A549 (cell line): Measurements from ENCODE around the gene CD68. TPM values are rescaled to one million over a fixed set of nuclear protein-coding genes. Genes with fewer than 3 reads are reported as not detected.

Experiments used
- ATAC-seq, 2 experiments: fragments of 200-7000 bp in 1 of 2; fragments of >200 bp in 1 of 2; cut with Nextera tagmentation in 1 of 2; cut with Tn5 transposase in 1 of 2; 3 replicates each; pipeline versions ENCODE4 v1.8.0 to v1.9.1; 2018 to 2020; ENCODE audit warnings: mild to moderate bottlenecking in 1 of 2, moderate library complexity in 1 of 2
- CTCF ChIA-PET: fragments of 300-600 bp; sonication (Branson Sonifier 250); formaldehyde crosslinking; extraction: SDS; loops from one replicate; lab custom pipeline; 2021; ENCODE audit warnings: antibody characterized with exemption, inconsistent platforms; lab: Yijun Ruan, JAX
- POLR2A ChIA-PET: fragments of 350-600 bp; formaldehyde crosslinking; extraction: SDS; loops from one replicate; lab custom pipeline; 2021; ENCODE audit warnings: antibody characterized with exemption, inconsistent platforms; lab: Yijun Ruan, JAX
- DNase-seq, 2 experiments: peaks; one replicate each; pipeline versions ENCODE4 v3.0.0 to v3.0.0-alpha.2; 2011 to 2016; ENCODE audit warnings: low read depth in 1 of 2, low spot score in 1 of 2
- FAIRE-seq: peaks from 2 replicates; lab custom pipeline; 2011; peaks lifted over from hg19 to GRCh38; lab: Jason Lieb, UNC
- H3K27ac ChIP-seq, 2 experiments: fragments of >200 bp; sonication (Bioruptor Twin); formaldehyde crosslinking; 3 replicates each; pipeline ENCODE4 v1.5.1; 2016 to 2017
- H3K4me1 ChIP-seq: fragments of >200 bp; sonication (Bioruptor Twin); formaldehyde crosslinking; 3 replicates; pipeline ENCODE4 v1.6.1; 2016
- H3K4me2 ChIP-seq: fragments of >200 bp; sonication (Bioruptor Twin); formaldehyde crosslinking; 3 replicates; pipeline ENCODE4 v1.6.1; 2016
- H3K4me3 ChIP-seq: fragments of >200 bp; sonication (Bioruptor Twin); formaldehyde crosslinking; 3 replicates; pipeline ENCODE4 v1.5.1; 2016
- H3K9me3 ChIP-seq: fragments of >200 bp; sonication (Bioruptor Twin); formaldehyde crosslinking; 3 replicates; pipeline ENCODE4 v1.6.1; 2016
- BHLHE40 ChIP-seq: IDR thresholded peaks from 2 replicates; pipeline ENCODE4 v1.6.1; 2012; ENCODE audit warnings: low read depth, low read length, inconsistent platforms
- EP300 ChIP-seq, 2 experiments: fragments of >200 bp; sonication (Bioruptor Twin); formaldehyde crosslinking; IDR thresholded peaks; 2 replicates in 1 of 2; 3 replicates in 1 of 2; pipeline ENCODE4 v1.6.1; 2016 to 2017
- FOXS1 ChIP-seq: fragments of 250-450 bp; sonication (Bioruptor Pico); IDR thresholded peaks from 2 replicates; pipeline ENCODE4 v1.5.0; 2020; ENCODE audit warnings: mild to moderate bottlenecking, moderate library complexity
- GATA3 ChIP-seq: IDR thresholded peaks from 2 replicates; pipeline ENCODE4 v1.6.1; 2012; ENCODE audit warnings: borderline replicate concordance
- HDAC2 ChIP-seq: fragments of 200-600 bp; sonication (generic); IDR thresholded peaks from 2 replicates; pipeline ENCODE4 v1.6.1; 2016
- HEYL ChIP-seq: fragments of 250-450 bp; sonication (Bioruptor Pico); IDR thresholded peaks from 2 replicates; pipeline ENCODE4 v1.8.0; 2021; ENCODE audit warnings: mild to moderate bottlenecking, moderate library complexity
- HMGXB4 ChIP-seq: fragments of 250-450 bp; sonication (Bioruptor Pico); IDR thresholded peaks from 2 replicates; pipeline ENCODE4 v1.5.0; 2021; ENCODE audit warnings: mild to moderate bottlenecking, moderate library complexity, borderline replicate concordance
- HOXA7 ChIP-seq: fragments of 250-450 bp; sonication (Bioruptor Pico); IDR thresholded peaks from 2 replicates; pipeline ENCODE4 v1.5.0; 2020; ENCODE audit warnings: mild to moderate bottlenecking, moderate library complexity
- HOXB13 ChIP-seq: fragments of 250-450 bp; sonication (Bioruptor Pico); IDR thresholded peaks from 2 replicates; pipeline ENCODE4 v1.5.0; 2020; ENCODE audit warnings: low read depth, mild to moderate bottlenecking, moderate library complexity
- HOXB5 ChIP-seq: fragments of 250-450 bp; sonication (Bioruptor Pico); IDR thresholded peaks from 2 replicates; pipeline ENCODE4 v1.5.0; 2020; ENCODE audit warnings: mild to moderate bottlenecking, moderate library complexity
- NFE2L2 ChIP-seq: fragments of 150-350 bp; conservative IDR thresholded peaks from 2 replicates; pipeline ENCODE4 v1.6.1; 2014; ENCODE audit warnings: low read length
- PBX3 ChIP-seq: IDR thresholded peaks from 2 replicates; pipeline ENCODE4 v1.6.1; 2012
- RCOR1 ChIP-seq: fragments of 150-350 bp; IDR thresholded peaks from 2 replicates; pipeline ENCODE4 v1.6.1; 2014; ENCODE audit warnings: antibody characterized with exemption, low read length, low read depth
- REST ChIP-seq: fragments of 200-600 bp; sonication (generic); IDR thresholded peaks from 2 replicates; pipeline ENCODE4 v1.6.1; 2016; ENCODE audit warnings: antibody characterized with exemption, mild to moderate bottlenecking, moderate library complexity
- RFX5 ChIP-seq: fragments of 450-650 bp; IDR thresholded peaks from 2 replicates; pipeline ENCODE4 v1.7.1; 2014; ENCODE audit warnings: antibody characterized with exemption, mild to moderate bottlenecking, moderate library complexity
- RNF2 ChIP-seq: fragments of 200-600 bp; sonication (generic); IDR thresholded peaks from 2 replicates; pipeline ENCODE4 v1.6.1; 2016; ENCODE audit warnings: low read depth, mild to moderate bottlenecking, antibody characterized with exemption, moderate library complexity, borderline replicate concordance
- SMC3 ChIP-seq: fragments of >200 bp; sonication (Bioruptor Twin); formaldehyde crosslinking; IDR thresholded peaks from 3 replicates; pipeline ENCODE4 v1.6.1; 2018; ENCODE audit warnings: inconsistent platforms
- TFCP2L1 ChIP-seq: fragments of 250-450 bp; sonication (Bioruptor Pico); IDR thresholded peaks from 2 replicates; pipeline ENCODE4 v1.5.0; 2021; ENCODE audit warnings: mild to moderate bottlenecking
- ZC3H11A ChIP-seq: fragments of 450-650 bp; IDR thresholded peaks from 2 replicates; pipeline ENCODE4 v1.6.1; 2014; ENCODE audit warnings: antibody characterized with exemption, mild to moderate bottlenecking
- ZNF302 ChIP-seq: fragments of 250-450 bp; sonication (Bioruptor Pico); IDR thresholded peaks from 2 replicates; pipeline ENCODE4 v1.9.0; 2021; ENCODE audit warnings: inconsistent platforms, mild to moderate bottlenecking, moderate library complexity
- WGBS: methylation state at CpG from one replicate; pipeline ENCODE4 v1.1.6; 2017; ENCODE audit errors: missing lambda C conversion rate; 5-methylcytosine and 5-hydroxymethylcytosine counted together
- polyA plus RNA-seq, 4 experiments: library from polyadenylated mRNA; depleted of rRNA in 3 of 4; stranded (reverse); fragments of >200 nt; fragmentation: RNase III in 1 of 4; extraction: RNeasy Plus Mini Kit Qiagen cat#74134 plus additional on column Dnase treatment in 1 of 4; gene quantifications; 2 replicates in 3 of 4; 3 replicates in 1 of 4; pipeline ENCODE4 v1.2.3, GENCODE V29; 2011 to 2017

Gene CD68
- polyA plus RNA-seq, 2 of the 4 experiments (the other 2 are of a cell fraction), result 9.8 to 17.7 TPM

- TF ChIP-seq REST, result no peak
- TF ChIP-seq HEYL (CRISPR knock-in tag), result no peak
- TF ChIP-seq RFX5, result no peak
Observed at GRCh38 chr17:7538891-7539545, 40.4 kb upstream of the CD68 start (continued).

- H3K4me3 ChIP-seq, result no peak overlapping the region
- H3K27ac ChIP-seq, result no peak overlapping the region
- TF ChIP-seq ZC3H11A, result no peak
- TF ChIP-seq ZNF302, result no peak
- TF ChIP-seq HDAC2, result no peak
- TF ChIP-seq GATA3, result no peak
- TF ChIP-seq EP300 (IDR thresholded peaks at IDR 0.05), result no peak
- no peak for TF ChIP-seq BHLHE40
- no peak for TF ChIP-seq HMGXB4 (CRISPR knock-in tag)
- TF ChIP-seq TFCP2L1, result no peak
- TF ChIP-seq HOXA7, result no peak
- no peak for TF ChIP-seq RNF2
- TF ChIP-seq NFE2L2, result no peak
- TF ChIP-seq SMC3, result no peak
- no peak for TF ChIP-seq HOXB13
- TF ChIP-seq HOXB5 (CRISPR knock-in tag), result no peak
- TF ChIP-seq REST, result no peak
- TF ChIP-seq RCOR1, result no peak
- no peak for TF ChIP-seq HEYL (CRISPR knock-in tag)
- TF ChIP-seq FOXS1 (CRISPR knock-in tag), result no peak
- TF ChIP-seq PBX3, result no peak
- ATAC-seq (no peak), FAIRE-seq (no peak), DNase-seq (no peak)
- ChIA-PET POLR2A (no interaction called here), CTCF (interaction anchor here (0.9 to 16.8 kb wide), 7 partner anchors 8 to 185 kb away, joined by 3 to 190 read pairs (median 4); partner anchors contain the start of genes SENP3, TMEM95, TNFSF12 and TNFSF13)
- WGBS, result 88% methylated on average over 9 of the region's 9 CpGs
- H3K4me2 ChIP-seq, result no peak overlapping the region
- H3K4me1 ChIP-seq, result no peaks in the 10 kb centered on the region
- peaks cover 20% of the 10 kb centered on the region for H3K9me3 ChIP-seq
Observed at GRCh38 chr17:7541074-7541621, 38.3 kb upstream of the CD68 start.
